ENCODE data around the gene SHISAL2B. TPM values are rescaled to one million over a fixed set of nuclear protein-coding genes. Genes with fewer than 3 reads are reported as not detected.

Gene SHISAL2B
- total RNA-seq (2022; extraction: Qiagen RNA extraction; ENCODE audit: low read depth) = not detected in 5 replicates

DNA sequence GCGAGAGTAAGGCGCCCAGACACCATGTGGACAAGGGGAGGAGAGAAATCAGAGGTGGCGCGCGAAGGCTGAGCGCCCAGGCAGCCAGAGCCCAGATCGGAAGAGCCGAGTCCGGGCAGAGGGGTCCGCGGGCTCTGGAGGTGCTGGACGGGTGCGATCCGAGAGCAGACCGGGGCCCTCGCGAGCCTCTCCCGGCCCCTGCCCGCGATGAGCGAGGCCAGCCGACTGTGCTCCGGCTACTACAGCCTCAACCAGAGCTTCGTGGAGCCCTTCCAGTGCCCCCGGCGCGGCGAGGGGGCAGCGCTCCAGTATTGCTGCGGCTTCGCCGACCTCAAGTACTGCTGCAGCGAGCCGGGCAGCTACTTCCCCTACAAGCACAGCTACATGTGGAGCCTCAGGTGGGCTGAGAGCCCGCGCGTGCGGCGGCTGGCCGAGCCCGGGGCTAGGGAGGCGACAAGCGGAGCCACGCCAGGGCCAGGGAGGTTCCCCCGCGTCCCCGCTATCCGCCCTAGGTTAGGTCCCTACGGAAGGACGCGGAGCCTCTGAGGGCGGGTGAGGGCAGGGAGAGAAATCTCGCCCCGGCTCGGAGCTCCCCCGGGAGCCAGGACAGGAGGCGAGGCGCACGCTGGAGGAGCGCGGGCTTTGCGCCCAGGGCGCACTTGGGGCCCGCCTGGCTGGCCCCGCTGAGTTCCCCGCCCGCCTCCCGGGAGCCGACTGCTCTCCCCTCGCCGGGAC is at the start of gene SHISAL2B:
Gene SHISAL2B (plus strand): TSS at position 87 of the 735 bp plus-strand sequence. CDS start 121 bp downstream, at position 208.

Other genes with a start within 250 kb of the SHISAL2B start
- gene RGS7BP, start 184.5 kb upstream of the SHISAL2B start, total RNA-seq (2022; extraction: Qiagen RNA extraction; ENCODE audit: low read depth) = not detected in 5 replicates
- 7.4 to 11.6 TPM (median 8.5 TPM) in 5 replicates for gene SREK1IP1, start 78.2 kb downstream of the SHISAL2B start, total RNA-seq (2022; extraction: Qiagen RNA extraction; ENCODE audit: low read depth)
- gene CWC27, start 78.4 kb downstream of the SHISAL2B start, total RNA-seq (2022; extraction: Qiagen RNA extraction; ENCODE audit: low read depth) = 13.7 to 17.5 TPM (median 16.3 TPM) in 5 replicates